HG03565 (cell line): Measurements from ENCODE around the gene MTURN.

Experiments
- ATAC-seq: cut with Tn5 transposase; IDR thresholded peaks from one replicate; pipeline ENCODE4 v1.9.1; 2021; ENCODE audit warnings: mild to moderate bottlenecking, moderate library complexity; ENCODE audit not compliant: unreplicated experiment

The MTURN gene

GRCh38 chr7:30201921-30202320 is 67.1 kb downstream of the MTURN start:
- ATAC-seq: no peak

DNA sequence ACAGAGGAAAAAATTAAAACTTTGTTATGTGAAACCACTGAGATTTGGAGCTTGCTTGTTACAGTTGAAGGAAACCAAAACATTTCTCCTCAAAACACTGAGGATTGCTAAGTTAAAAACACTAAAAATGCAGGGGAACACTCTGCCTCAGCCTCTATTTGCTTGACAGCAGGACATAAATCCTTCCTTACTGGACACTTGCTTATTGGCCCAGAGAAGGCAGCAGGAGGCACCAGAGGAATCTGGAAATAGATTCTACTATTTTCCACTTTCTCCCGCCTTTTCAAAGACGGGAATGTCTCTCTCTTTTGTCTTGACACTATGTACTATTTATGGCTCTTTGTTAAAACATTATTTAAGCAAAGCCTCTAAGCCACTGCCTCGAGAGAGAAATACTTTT is 67.9 kb downstream of the MTURN start:
- ATAC-seq: no peak

- no peak for ATAC-seq
These were observed 71.7 kb downstream of the MTURN start for GRCh38 chr7:30206491-30206890.

GRCh38 chr7:30206942-30207341 is 72.2 kb downstream of the MTURN start:
- no peak for ATAC-seq

DNA sequence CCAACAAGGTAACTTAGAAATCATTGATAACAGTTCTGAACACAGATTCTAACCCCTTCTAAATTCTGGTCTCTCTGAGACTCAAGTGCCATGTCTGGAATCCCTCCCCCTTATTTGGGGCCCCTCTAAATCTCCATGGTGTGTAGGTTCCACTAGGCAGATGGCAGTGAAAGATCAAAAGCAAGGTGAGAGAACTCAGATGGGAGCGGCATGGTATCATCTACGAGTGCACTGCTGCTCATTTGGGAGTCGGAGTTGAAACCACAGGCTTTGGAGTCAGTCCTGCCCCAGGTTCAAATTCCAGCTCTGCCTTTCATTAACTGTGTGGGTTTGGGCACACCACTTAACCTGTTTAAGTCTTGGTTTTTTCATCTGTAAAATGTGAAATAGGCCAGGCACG is 72.6 kb downstream of the MTURN start:
- ATAC-seq: no peak

GRCh38 chr7:30209951-30210350 is 75.2 kb downstream of the MTURN start:
- no peak for ATAC-seq
